ENCODE measurements around the gene FAM222B. TPM values are rescaled to one million over a fixed set of nuclear protein-coding genes. Genes with fewer than 3 reads are reported as not detected.
A peak's percentile ranks its signal among the peaks of the same experiment; 100 is the strongest.

FAM222B gene
- total RNA-seq, 1 experiment from 2014 or later = 37.7 TPM

DNA sequence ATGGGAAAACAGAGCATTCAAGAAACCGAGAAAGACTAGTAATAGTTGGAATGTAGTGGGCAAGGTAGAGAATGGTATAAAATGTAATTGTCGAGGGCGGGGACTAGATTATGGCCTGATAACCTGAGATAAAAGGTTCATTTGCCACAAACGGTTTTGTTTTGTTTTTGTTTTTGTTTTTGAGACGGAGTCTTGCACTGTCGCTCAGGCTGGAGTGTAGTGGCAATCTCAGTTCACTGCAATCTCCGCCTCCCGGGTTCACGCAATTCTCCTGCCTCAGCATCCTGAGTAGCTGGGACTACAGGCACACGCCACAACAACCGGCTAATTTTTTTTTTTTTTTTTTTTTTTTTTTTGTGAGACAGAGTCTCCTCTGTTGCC, 112.7 kb downstream of the FAM222B start:
- Mint-ChIP-seq H3K4me1 (ENCODE audit: low read depth, unreplicated experiment) (peaks cover 35% of the 10 kb centered on the region), H3K27me3 (ENCODE audit: unreplicated experiment) (no peaks in the 10 kb centered on the region), H3K27ac (ENCODE audit: unreplicated experiment) (peak overlapping the region; percentile 28), H3K9me3 (ENCODE audit: low read depth, unreplicated experiment) (no peaks in the 10 kb centered on the region), H3K36me3 (ENCODE audit: insufficient read depth, unreplicated experiment) (peaks cover 43% of the 10 kb centered on the region), H3K4me3 (ENCODE audit: low read depth, unreplicated experiment) (peak overlapping the region; percentile 1)
- TF ChIP-seq, protein P1, sequence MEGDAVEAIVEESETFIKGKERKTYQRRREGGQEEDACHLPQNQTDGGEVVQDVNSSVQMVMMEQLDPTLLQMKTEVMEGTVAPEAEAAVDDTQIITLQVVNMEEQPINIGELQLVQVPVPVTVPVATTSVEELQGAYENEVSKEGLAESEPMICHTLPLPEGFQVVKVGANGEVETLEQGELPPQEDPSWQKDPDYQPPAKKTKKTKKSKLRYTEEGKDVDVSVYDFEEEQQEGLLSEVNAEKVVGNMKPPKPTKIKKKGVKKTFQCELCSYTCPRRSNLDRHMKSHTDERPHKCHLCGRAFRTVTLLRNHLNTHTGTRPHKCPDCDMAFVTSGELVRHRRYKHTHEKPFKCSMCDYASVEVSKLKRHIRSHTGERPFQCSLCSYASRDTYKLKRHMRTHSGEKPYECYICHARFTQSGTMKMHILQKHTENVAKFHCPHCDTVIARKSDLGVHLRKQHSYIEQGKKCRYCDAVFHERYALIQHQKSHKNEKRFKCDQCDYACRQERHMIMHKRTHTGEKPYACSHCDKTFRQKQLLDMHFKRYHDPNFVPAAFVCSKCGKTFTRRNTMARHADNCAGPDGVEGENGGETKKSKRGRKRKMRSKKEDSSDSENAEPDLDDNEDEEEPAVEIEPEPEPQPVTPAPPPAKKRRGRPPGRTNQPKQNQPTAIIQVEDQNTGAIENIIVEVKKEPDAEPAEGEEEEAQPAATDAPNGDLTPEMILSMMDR (IDR thresholded peaks at IDR 0.05; ENCODE audit: unreplicated experiment) = no peak
- CTCF ChIA-PET = interaction anchor here (1.4 kb wide), 1 partner anchor 34 kb away, joined by 4 read pairs; no protein-coding TSS in a partner anchor
- no peak for DNase-seq
- intact Hi-C loops (cut with micrococcal nuclease; ENCODE audit: unreplicated experiment) = loop anchor here (10.0 kb wide), 3 partner anchors 75 to 385 kb away; no protein-coding TSS in a partner anchor
- BruUV-seq (replicated peaks) = no TSS peak

DNA sequence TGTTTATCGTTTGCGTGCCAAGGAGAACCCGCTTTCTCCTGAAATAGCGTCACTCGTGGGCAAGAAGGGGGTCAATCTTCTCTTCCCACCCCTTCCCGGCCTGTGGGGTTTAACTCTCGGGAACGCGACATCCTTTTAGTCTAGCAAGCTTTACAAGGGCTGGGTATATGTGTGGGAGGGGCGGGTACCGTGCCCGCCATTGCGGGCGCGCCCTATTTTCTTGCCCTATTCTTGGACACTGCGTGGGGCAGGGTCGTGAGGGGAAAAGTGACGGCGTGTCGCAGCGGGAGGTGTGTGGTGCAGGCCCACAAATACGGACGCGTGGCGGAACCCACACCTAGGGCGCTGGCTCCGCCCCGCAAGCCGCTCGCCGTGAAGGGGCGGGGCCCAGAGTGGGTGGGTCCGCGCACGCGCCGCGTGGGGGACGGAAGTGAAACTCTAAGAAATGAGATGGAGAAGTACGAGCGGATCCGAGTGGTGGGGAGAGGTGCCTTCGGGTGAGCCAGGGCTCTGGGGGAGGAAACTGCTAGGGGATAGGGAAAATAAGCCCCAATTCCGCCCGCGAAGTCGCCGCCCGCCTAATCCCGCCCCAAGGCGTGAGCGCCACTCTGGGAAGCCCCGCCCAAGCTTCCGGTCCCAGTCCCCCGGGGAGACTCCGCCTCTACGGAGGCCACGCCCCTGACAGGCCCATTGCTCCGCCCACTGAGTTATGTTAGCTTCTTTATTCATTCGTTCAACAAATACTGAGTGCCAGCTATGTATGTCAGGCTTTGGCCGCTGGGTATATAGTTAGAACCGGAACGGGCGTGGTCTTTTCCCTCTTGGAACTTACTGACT, 114.0 kb downstream of the FAM222B start, which contains the start of gene NEK8:
TSS of gene NEK8 (plus strand) at position 425 of the 837 bp plus-strand sequence. CDS start at position 451, 26 bp downstream.
- peaks cover 56% of the 10 kb centered on the region for H3K36me3 Mint-ChIP-seq (ENCODE audit: insufficient read depth, unreplicated experiment)
- no TSS peak for BruUV-seq (replicated peaks)
- intact Hi-C loops (cut with micrococcal nuclease; ENCODE audit: unreplicated experiment) = loop anchor here (10.0 kb wide), 3 partner anchors 76 to 386 kb away; no protein-coding TSS in a partner anchor
- peak; percentile 98 for DNase-seq
- H3K27me3 Mint-ChIP-seq (ENCODE audit: unreplicated experiment) = no peaks in the 10 kb centered on the region
- H3K9me3 Mint-ChIP-seq (ENCODE audit: low read depth, unreplicated experiment) = no peaks in the 10 kb centered on the region
- peaks cover 44% of the 10 kb centered on the region for H3K4me1 Mint-ChIP-seq (ENCODE audit: low read depth, unreplicated experiment)
- peak within 1 kb of the TSS; percentile 89 for H3K4me3 Mint-ChIP-seq (ENCODE audit: low read depth, unreplicated experiment)
- peak within 1 kb of the TSS; percentile 99 for H3K27ac Mint-ChIP-seq (ENCODE audit: unreplicated experiment)
- CTCF ChIA-PET = interaction anchor here (0.5 to 4.8 kb wide), 8 partner anchors 9 to 225 kb away, joined by 3 to 228 read pairs (median 10); partner anchors contain the start of genes RPL23A and TRAF4
- TF ChIP-seq, protein P1 (IDR thresholded peaks at IDR 0.05; ENCODE audit: unreplicated experiment) = no peak

DNA sequence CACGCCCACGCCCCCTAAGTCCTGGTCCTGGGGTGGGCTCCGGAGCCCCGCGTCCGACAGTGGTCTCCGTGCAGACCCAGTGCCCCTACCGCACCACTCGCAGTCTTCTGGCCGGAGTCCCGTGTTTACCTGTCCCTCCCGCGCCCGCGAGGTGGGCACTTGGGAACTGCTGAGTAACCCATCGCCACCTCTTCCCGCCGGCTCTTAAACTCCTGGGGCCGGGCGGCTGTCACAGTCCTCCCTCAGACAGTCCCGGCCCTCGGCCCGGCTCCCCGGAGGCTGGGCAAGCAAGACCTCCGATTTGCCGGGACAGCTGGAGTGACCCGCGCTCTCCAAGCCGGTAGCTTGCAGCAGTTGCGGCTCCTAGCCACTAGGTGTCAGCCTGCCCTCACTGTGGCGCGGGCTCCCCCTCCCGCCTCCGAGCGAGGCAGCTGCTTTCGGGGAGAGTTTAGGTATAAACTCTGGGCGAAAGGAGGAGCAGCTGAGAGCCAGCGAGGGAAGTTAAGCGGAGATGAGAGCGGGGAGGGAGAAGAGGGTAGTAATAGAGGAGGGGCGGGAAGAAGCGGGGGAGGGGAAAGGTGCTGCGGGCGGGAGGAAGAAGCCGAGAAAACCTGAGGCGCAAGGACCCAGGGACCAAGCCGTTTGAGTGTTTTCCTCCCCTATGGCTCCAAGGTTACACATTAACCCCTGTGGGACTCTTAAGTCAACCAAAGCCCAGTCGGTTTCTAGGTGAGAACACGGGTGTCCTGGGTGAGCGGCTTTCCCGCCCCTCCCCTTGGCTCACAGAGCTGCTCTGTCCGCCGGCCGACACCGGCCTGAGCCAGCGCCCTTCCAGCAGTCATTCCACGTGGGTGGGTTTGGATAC, 115.7 kb downstream of the FAM222B start:
- Mint-ChIP-seq H3K9me3 (ENCODE audit: low read depth, unreplicated experiment) (no peaks in the 10 kb centered on the region), H3K4me1 (ENCODE audit: low read depth, unreplicated experiment) (peaks cover 37% of the 10 kb centered on the region), H3K27me3 (ENCODE audit: unreplicated experiment) (no peaks in the 10 kb centered on the region), H3K4me3 (ENCODE audit: low read depth, unreplicated experiment) (peak overlapping the region; percentile 89), H3K36me3 (ENCODE audit: insufficient read depth, unreplicated experiment) (peaks cover 73% of the 10 kb centered on the region), H3K27ac (ENCODE audit: unreplicated experiment) (peak overlapping the region; percentile 99)
- DNase-seq = peak; percentile 95
- intact Hi-C loops (cut with micrococcal nuclease; ENCODE audit: unreplicated experiment) = loop anchor here (1.0 to 10.0 kb wide), 4 partner anchors 23 to 388 kb away; no protein-coding TSS in a partner anchor
- no TSS peak for BruUV-seq (replicated peaks)
- CTCF ChIA-PET = interaction anchor here (0.6 to 4.8 kb wide), 26 partner anchors 7 to 391 kb away, joined by 3 to 228 read pairs (median 5); partner anchors contain the start of genes BLTP2, FAM222B, FLOT2 and PHF12
- TF ChIP-seq, protein P1 (IDR thresholded peaks at IDR 0.05; ENCODE audit: unreplicated experiment) = peak; percentile 94

DNA sequence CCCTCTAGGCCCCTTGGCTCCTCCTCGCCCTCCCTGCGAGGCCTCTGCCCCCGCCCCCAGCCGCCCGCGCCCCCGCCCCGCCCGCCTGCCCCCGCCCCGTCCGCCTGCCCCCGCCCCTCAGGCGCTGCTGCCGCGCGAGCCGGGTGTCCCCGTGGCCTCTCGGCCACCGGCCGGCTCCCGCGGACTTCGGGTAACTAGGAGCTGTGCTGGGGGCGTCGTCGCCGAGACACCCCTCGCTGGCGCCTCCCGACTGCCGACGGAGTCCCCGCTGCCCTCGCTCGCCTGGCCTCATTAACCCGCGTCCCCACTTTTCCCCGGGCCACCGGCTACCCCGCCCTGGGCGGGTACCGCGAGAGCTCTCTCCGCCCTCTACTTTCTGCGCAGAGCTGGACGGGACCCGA, 116.4 kb downstream of the FAM222B start, which contains the start of gene TLCD1:
TSS of gene TLCD1 (minus strand) at position 8 of the 401 bp plus-strand sequence. CDS start 136 bp downstream, outside the sequence.
- peaks cover 37% of the 10 kb centered on the region for H3K4me1 Mint-ChIP-seq (ENCODE audit: low read depth, unreplicated experiment)
- no peaks in the 10 kb centered on the region for H3K27me3 Mint-ChIP-seq (ENCODE audit: unreplicated experiment)
- DNase-seq = peak; percentile 69
- no TSS peak for BruUV-seq (replicated peaks)
- CTCF ChIA-PET = interaction anchor here (0.6 to 4.8 kb wide), 17 partner anchors 17 to 391 kb away, joined by 3 to 228 read pairs (median 5); partner anchors contain the start of genes FAM222B, PHF12 and TRAF4
- TF ChIP-seq, protein P1 (IDR thresholded peaks at IDR 0.05; ENCODE audit: unreplicated experiment) = no peak
- H3K4me3 Mint-ChIP-seq (ENCODE audit: low read depth, unreplicated experiment) = peak within 1 kb of the TSS; percentile 89
- intact Hi-C loops (cut with micrococcal nuclease; ENCODE audit: unreplicated experiment) = loop anchor here (10.0 kb wide), 3 partner anchors 79 to 389 kb away; no protein-coding TSS in a partner anchor
- H3K27ac Mint-ChIP-seq (ENCODE audit: unreplicated experiment) = peak within 1 kb of the TSS; percentile 99
- H3K9me3 Mint-ChIP-seq (ENCODE audit: low read depth, unreplicated experiment) = no peaks in the 10 kb centered on the region
- H3K36me3 Mint-ChIP-seq (ENCODE audit: insufficient read depth, unreplicated experiment) = peaks cover 80% of the 10 kb centered on the region

Data from Calu3 (cell line).